ENCODE data around the gene NEGR1. TPM values are rescaled to one million over a fixed set of nuclear protein-coding genes. Genes with fewer than 3 reads are reported as not detected.

The NEGR1 gene
- total RNA-seq, 4 donors from 2014 or later: 0.49 to 8.8 (median 2.7) TPM

GRCh38 chr1:71465093-71465492, 817.2 kb downstream of the NEGR1 start:
- 71 to 75% methylated on average over 2 of the region's 2 CpGs for WGBS, 2 donors
- TF ChIP-seq POLR2A (IDR thresholded peaks at IDR 0.05): no peak
- TF ChIP-seq, protein P1, sequence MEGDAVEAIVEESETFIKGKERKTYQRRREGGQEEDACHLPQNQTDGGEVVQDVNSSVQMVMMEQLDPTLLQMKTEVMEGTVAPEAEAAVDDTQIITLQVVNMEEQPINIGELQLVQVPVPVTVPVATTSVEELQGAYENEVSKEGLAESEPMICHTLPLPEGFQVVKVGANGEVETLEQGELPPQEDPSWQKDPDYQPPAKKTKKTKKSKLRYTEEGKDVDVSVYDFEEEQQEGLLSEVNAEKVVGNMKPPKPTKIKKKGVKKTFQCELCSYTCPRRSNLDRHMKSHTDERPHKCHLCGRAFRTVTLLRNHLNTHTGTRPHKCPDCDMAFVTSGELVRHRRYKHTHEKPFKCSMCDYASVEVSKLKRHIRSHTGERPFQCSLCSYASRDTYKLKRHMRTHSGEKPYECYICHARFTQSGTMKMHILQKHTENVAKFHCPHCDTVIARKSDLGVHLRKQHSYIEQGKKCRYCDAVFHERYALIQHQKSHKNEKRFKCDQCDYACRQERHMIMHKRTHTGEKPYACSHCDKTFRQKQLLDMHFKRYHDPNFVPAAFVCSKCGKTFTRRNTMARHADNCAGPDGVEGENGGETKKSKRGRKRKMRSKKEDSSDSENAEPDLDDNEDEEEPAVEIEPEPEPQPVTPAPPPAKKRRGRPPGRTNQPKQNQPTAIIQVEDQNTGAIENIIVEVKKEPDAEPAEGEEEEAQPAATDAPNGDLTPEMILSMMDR (IDR thresholded peaks at IDR 0.05): no peak
- Histone ChIP-seq H3K4me3 (no peak overlapping the region), H3K4me1 (no peaks in the 10 kb centered on the region), H3K27ac (no peak overlapping the region), H3K36me3 (no peaks in the 10 kb centered on the region), H3K9me3 (no peaks in the 10 kb centered on the region), H3K27me3 (no peaks in the 10 kb centered on the region)
- intact Hi-C loops (cut with DNase I): no loop called here
- DNase-seq: no peak

GRCh38 chr1:71464016-71464415, 818.3 kb downstream of the NEGR1 start:
- 85 to 92% methylated on average over 1 of the region's 1 CpG for WGBS, 2 donors
- H3K4me1 ChIP-seq: no peaks in the 10 kb centered on the region
- no peak overlapping the region for H3K27ac ChIP-seq
- no peaks in the 10 kb centered on the region for H3K9me3 ChIP-seq
- DNase-seq: no peak
- H3K27me3 ChIP-seq: no peaks in the 10 kb centered on the region
- no peak overlapping the region for H3K4me3 ChIP-seq
- TF ChIP-seq, protein P1 (IDR thresholded peaks at IDR 0.05): no peak
- TF ChIP-seq POLR2A (IDR thresholded peaks at IDR 0.05): no peak
- no peaks in the 10 kb centered on the region for H3K36me3 ChIP-seq
- intact Hi-C loops (cut with DNase I): no loop called here

GRCh38 chr1:71463144-71463543, 819.2 kb downstream of the NEGR1 start:
- 35 to 38% methylated on average over 5 of the region's 5 CpGs for WGBS, 2 donors
- Histone ChIP-seq H3K4me3 (no peak overlapping the region), H3K27ac (no peak overlapping the region), H3K4me1 (no peaks in the 10 kb centered on the region), H3K9me3 (no peaks in the 10 kb centered on the region), H3K36me3 (no peaks in the 10 kb centered on the region), H3K27me3 (no peaks in the 10 kb centered on the region)
- intact Hi-C loops (cut with DNase I): no loop called here
- TF ChIP-seq POLR2A (IDR thresholded peaks at IDR 0.05): no peak
- TF ChIP-seq, protein P1 (IDR thresholded peaks at IDR 0.05): no peak
- DNase-seq: no peak

DNA sequence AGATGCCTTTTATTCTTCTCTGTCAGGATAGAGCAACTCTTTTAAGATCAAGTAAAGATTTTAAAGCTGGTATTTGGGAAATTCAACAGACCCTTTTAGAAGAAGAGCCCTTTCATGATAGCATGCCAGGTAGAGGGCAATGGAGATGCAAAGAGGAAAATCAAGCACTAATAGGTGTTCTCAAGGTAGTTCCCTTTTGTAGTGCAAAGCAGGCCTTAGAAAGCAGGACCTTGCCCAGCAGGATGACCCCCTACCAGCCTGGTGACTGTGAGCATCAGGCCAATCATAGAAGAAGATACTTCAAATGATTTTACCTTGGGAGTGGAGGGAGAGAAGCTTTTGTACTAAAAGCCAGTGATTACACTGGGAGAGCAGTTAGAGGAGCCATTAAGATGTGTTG, 820.1 kb downstream of the NEGR1 start:
- Histone ChIP-seq H3K36me3 (no peaks in the 10 kb centered on the region), H3K9me3 (no peaks in the 10 kb centered on the region), H3K27ac (no peak overlapping the region), H3K27me3 (no peaks in the 10 kb centered on the region), H3K4me1 (no peaks in the 10 kb centered on the region), H3K4me3 (no peak overlapping the region)
- TF ChIP-seq POLR2A (IDR thresholded peaks at IDR 0.05): no peak
- TF ChIP-seq, protein P1 (IDR thresholded peaks at IDR 0.05): no peak
- intact Hi-C loops (cut with DNase I): no loop called here
- no peak for DNase-seq

- intact Hi-C loops (cut with DNase I): no loop called here
- Histone ChIP-seq H3K27me3 (no peaks in the 10 kb centered on the region), H3K9me3 (no peaks in the 10 kb centered on the region), H3K36me3 (no peaks in the 10 kb centered on the region), H3K4me1 (no peaks in the 10 kb centered on the region), H3K27ac (no peak overlapping the region), H3K4me3 (no peak overlapping the region)
- 43 to 47% methylated on average over 2 of the region's 2 CpGs for WGBS, 2 donors
- no peak for DNase-seq
- TF ChIP-seq, protein P1 (IDR thresholded peaks at IDR 0.05): no peak
- TF ChIP-seq POLR2A (IDR thresholded peaks at IDR 0.05): no peak
Measured at GRCh38 chr1:71461416-71461815, 820.9 kb downstream of the NEGR1 start.
